ENCODE results near the gene RNF214.
"Not testable (repeated sequence)": the region's sequence is repeated elsewhere in the genome, so short reads cannot be mapped to it uniquely, and the experiment has no call there.

The RNF214 gene

GRCh38 chr11:117309310-117309709 lies 76.8 kb downstream of the RNF214 start:
- in situ Hi-C loops (cut with MboI; ENCODE audit: low sequenced_read_pairs), result no loop called here

- in situ Hi-C loops (cut with MboI; ENCODE audit: low sequenced_read_pairs), result no loop called here
These were observed 80.6 kb downstream of the RNF214 start for GRCh38 chr11:117313091-117313490.

- in situ Hi-C loops (cut with MboI; ENCODE audit: low sequenced_read_pairs), result no loop called here
These were observed 81.6 kb downstream of the RNF214 start for GRCh38 chr11:117313828-117314768.

- in situ Hi-C loops (cut with MboI; ENCODE audit: low sequenced_read_pairs), result no loop called here
These were observed 82.4 kb downstream of the RNF214 start for GRCh38 chr11:117314840-117315239.

GRCh38 chr11:117315285-117316196 lies 83.1 kb downstream of the RNF214 start:
- in situ Hi-C loops (cut with MboI; ENCODE audit: low sequenced_read_pairs), result no loop called here

GRCh38 chr11:117316197-117316961 lies 83.9 kb downstream of the RNF214 start, which contains the start of gene BACE1:
Gene BACE1 (minus strand): TSS chr11:117316256. CDS start chr11:117315795, 461 bp downstream.
- in situ Hi-C loops (cut with MboI; ENCODE audit: low sequenced_read_pairs), result no loop called here

- in situ Hi-C loops (cut with MboI; ENCODE audit: low sequenced_read_pairs), result no loop called here
These were observed 86.3 kb downstream of the RNF214 start for GRCh38 chr11:117318738-117319137.

- in situ Hi-C loops (cut with MboI; ENCODE audit: low sequenced_read_pairs), result no loop called here
These were observed 86.9 kb downstream of the RNF214 start for GRCh38 chr11:117319214-117319840.

- in situ Hi-C loops (cut with MboI; ENCODE audit: low sequenced_read_pairs), result not testable (repeated sequence)
These were observed 94.7 kb downstream of the RNF214 start for GRCh38 chr11:117327255-117327566.

GRCh38 chr11:117327567-117328374 lies 95.3 kb downstream of the RNF214 start, which contains the start of gene CEP164:
Gene CEP164 (plus strand): TSS chr11:117327854. CDS start chr11:117338587, 10,733 bp downstream.
- in situ Hi-C loops (cut with MboI; ENCODE audit: low sequenced_read_pairs), result no loop called here

- in situ Hi-C loops (cut with MboI; ENCODE audit: low sequenced_read_pairs), result no loop called here
These were observed 96.0 kb downstream of the RNF214 start for GRCh38 chr11:117328375-117329010.

- in situ Hi-C loops (cut with MboI; ENCODE audit: low sequenced_read_pairs), result no loop called here
These were observed 100.4 kb downstream of the RNF214 start for GRCh38 chr11:117332843-117333242.

GRCh38 chr11:117333917-117334316 lies 101.4 kb downstream of the RNF214 start:
- in situ Hi-C loops (cut with MboI; ENCODE audit: low sequenced_read_pairs), result no loop called here

GRCh38 chr11:117334896-117335295 lies 102.4 kb downstream of the RNF214 start:
- in situ Hi-C loops (cut with MboI; ENCODE audit: low sequenced_read_pairs), result no loop called here

GRCh38 chr11:117335399-117335798 lies 102.9 kb downstream of the RNF214 start:
- in situ Hi-C loops (cut with MboI; ENCODE audit: low sequenced_read_pairs), result no loop called here

Data from hTERT RPE-1 (cell line).